B cell (primary cell): ENCODE results near the gene PROCA1. TPM values are rescaled to one million over a fixed set of nuclear protein-coding genes. Genes with fewer than 3 reads are reported as not detected.

ENCODE experiments used
- ATAC-seq: fragments of 200-7000 bp; cut with Tn5 transposase; one replicate; pipeline ENCODE4 v1.10.0; 2021; ENCODE audit warnings: low read depth, mild to moderate bottlenecking, moderate number of reproducible peaks, moderate library complexity
- CTCF ChIA-PET: fragments of 350-600 bp; sonication (Branson Sonifier 250); formaldehyde crosslinking; loops from one replicate; lab custom pipeline; 2021; ENCODE audit warnings: antibody characterized with exemption, inconsistent platforms; lab: Charles Lee
- POLR2A ChIA-PET: fragments of 350-600 bp; sonication (Branson Sonifier 250); formaldehyde crosslinking; loops from one replicate; lab custom pipeline; 2021; ENCODE audit warnings: antibody characterized with exemption; lab: Charles Lee
- DNase-seq: peaks from one replicate; pipeline ENCODE4 v3.0.0; 2013
- H2AFZ ChIP-seq: 2 replicates; pipeline ENCODE4 v1.6.1; 2012; ENCODE audit warnings: mild to moderate bottlenecking, low read depth, low read length; ENCODE audit not compliant: insufficient read depth, poor library complexity, severe bottlenecking
- H3K27ac ChIP-seq, 2 donors: 1 replicate in 1 of 2; 2 replicates in 1 of 2; pipeline ENCODE4 v1.5.1; 2012 to 2013; ENCODE audit warnings: low read length in 2 of 2, mild to moderate bottlenecking in 2 of 2, moderate library complexity in 1 of 2
- H3K27me3 ChIP-seq, 4 experiments: fragments of 200-600 bp in 1 of 4; sonication (generic) in 1 of 4; replicated peaks in 1 of 4; 1 replicate in 2 of 4; 2 replicates in 2 of 4; pipeline versions ENCODE4 v1.6.1 to v1.7.0; 2013 to 2016; ENCODE audit warnings: low read length in 3 of 4, mild to moderate bottlenecking in 2 of 4, mixed read lengths in 1 of 4, moderate library complexity in 1 of 4; ENCODE audit not compliant: insufficient read depth in 4 of 4, control insufficient read depth in 3 of 4; ENCODE audit errors: control extremely low read depth in 1 of 4
- H3K36me3 ChIP-seq, 2 experiments: replicated peaks in 1 of 2; 1 replicate in 1 of 2; 2 replicates in 1 of 2; pipeline versions ENCODE4 v1.6.1 to v1.7.1; 2013; ENCODE audit warnings: low read length in 1 of 2; ENCODE audit not compliant: insufficient read depth in 2 of 2, control insufficient read depth in 1 of 2; ENCODE audit errors: control extremely low read depth in 1 of 2, extremely low read depth in 1 of 2
- H3K4me1 ChIP-seq, 2 donors: fragments of 200-600 bp in 1 of 2; sonication (generic) in 1 of 2; 1 replicate in 1 of 2; 2 replicates in 1 of 2; pipeline versions ENCODE4 v1.5.1 to v1.6.1; 2013 to 2017; ENCODE audit warnings: low read length in 2 of 2; ENCODE audit not compliant: control insufficient read depth in 2 of 2, insufficient read depth in 2 of 2
- H3K4me2 ChIP-seq: replicated peaks from 2 replicates; pipeline ENCODE3; 2012; ENCODE audit warnings: mild to moderate bottlenecking, low read depth, low read length; ENCODE audit not compliant: poor library complexity, severe bottlenecking
- H3K4me3 ChIP-seq, 5 experiments: fragments of 200-600 bp in 1 of 5; sonication (generic) in 1 of 5; 1 replicate in 3 of 5; 2 replicates in 2 of 5; pipeline versions ENCODE4 v1.5.1 to v1.7.0; 2011 to 2016; ENCODE audit warnings: low read length in 4 of 5, mild to moderate bottlenecking in 4 of 5, low read depth in 2 of 5, control low read depth in 1 of 5, moderate library complexity in 1 of 5; ENCODE audit not compliant: insufficient read depth in 1 of 5; ENCODE audit errors: control extremely low read depth in 1 of 5, extremely low read depth in 1 of 5
- H3K79me2 ChIP-seq: fragments of 200-600 bp; sonication (generic); one replicate; pipeline ENCODE4 v1.6.0; 2016; ENCODE audit warnings: low read length; ENCODE audit not compliant: control insufficient read depth, insufficient read depth
- H3K9ac ChIP-seq: fragments of 200-600 bp; sonication (generic); 2 replicates; pipeline ENCODE4 v1.6.1; 2017; ENCODE audit warnings: mild to moderate bottlenecking, low read length, moderate library complexity
- H3K9me3 ChIP-seq, 3 donors: one replicate each; pipeline versions ENCODE4 v1.6.1 to v1.7.1; 2013; ENCODE audit warnings: low read length in 2 of 3; ENCODE audit not compliant: control insufficient read depth in 2 of 3, insufficient read depth in 1 of 3; ENCODE audit errors: control extremely low read depth in 1 of 3
- H4K20me1 ChIP-seq: 2 replicates; pipeline ENCODE4 v1.6.0; 2012; ENCODE audit warnings: mild to moderate bottlenecking, low read length; ENCODE audit not compliant: insufficient read depth, control insufficient read depth, poor library complexity, severe bottlenecking
- H3K27ac Mint-ChIP-seq: one replicate; pipeline ENCODE4 v1.8.0; 2021; ENCODE audit warnings: mixed read lengths
- H3K27me3 Mint-ChIP-seq: one replicate; pipeline ENCODE4 v1.8.0; 2021; ENCODE audit warnings: mixed read lengths
- H3K4me1 Mint-ChIP-seq: one replicate; pipeline ENCODE4 v1.8.0; 2021; ENCODE audit warnings: mixed read lengths
- H3K4me3 Mint-ChIP-seq: one replicate; pipeline ENCODE4 v1.8.0; 2021; ENCODE audit warnings: mixed read lengths
- H3K9me3 Mint-ChIP-seq: one replicate; pipeline ENCODE4 v1.8.0; 2022; ENCODE audit warnings: mixed read lengths; ENCODE audit not compliant: insufficient read depth
- EZH2 ChIP-seq: IDR thresholded peaks from 2 replicates; pipeline ENCODE4 v1.6.1; 2012; ENCODE audit warnings: borderline replicate concordance, low read depth, mild to moderate bottlenecking, moderate library complexity, low read length; ENCODE audit not compliant: insufficient read depth, poor library complexity, severe bottlenecking
- WGBS: methylation state at CpG from one replicate; pipeline ENCODE4 v1.1.5; 2013; ENCODE audit warnings: missing lambda C conversion rate; ENCODE audit not compliant: insufficient coverage; 5-methylcytosine and 5-hydroxymethylcytosine counted together
- intact Hi-C: fragments of 100-400 bp; cut with micrococcal nuclease; formaldehyde crosslinking; loops from one replicate; pipeline ENCODE4 v1.10.0; 2022
- polyA plus RNA-seq: library from polyadenylated mRNA; depleted of rRNA; stranded (reverse); fragments of >200 nt; gene quantifications from 2 replicates; pipeline ENCODE4 v1.2.3, GENCODE V29; 2012
- total RNA-seq, 2 donors: library from RNA; stranded (reverse); fragments of 120-200 nt in 1 of 2; gene quantifications; 1 replicate in 1 of 2; 2 replicates in 1 of 2; pipeline versions ENCODE4 v1.2.3 to v1.2.4, GENCODE V29; 2013 to 2022
- TF ChIP-seq, protein P1 (sequence below): fragments of 200-600 bp; IDR thresholded peaks from one replicate; pipeline ENCODE4 v1.8.0; 2022; ENCODE audit warnings: antibody characterized with exemption, mild to moderate bottlenecking

The PROCA1 gene
- total and polyA plus RNA-seq, 2 donors (not counting 1 experiment from before 2014, with no cell fraction given): 7.4 to 26.8 TPM

DNA sequence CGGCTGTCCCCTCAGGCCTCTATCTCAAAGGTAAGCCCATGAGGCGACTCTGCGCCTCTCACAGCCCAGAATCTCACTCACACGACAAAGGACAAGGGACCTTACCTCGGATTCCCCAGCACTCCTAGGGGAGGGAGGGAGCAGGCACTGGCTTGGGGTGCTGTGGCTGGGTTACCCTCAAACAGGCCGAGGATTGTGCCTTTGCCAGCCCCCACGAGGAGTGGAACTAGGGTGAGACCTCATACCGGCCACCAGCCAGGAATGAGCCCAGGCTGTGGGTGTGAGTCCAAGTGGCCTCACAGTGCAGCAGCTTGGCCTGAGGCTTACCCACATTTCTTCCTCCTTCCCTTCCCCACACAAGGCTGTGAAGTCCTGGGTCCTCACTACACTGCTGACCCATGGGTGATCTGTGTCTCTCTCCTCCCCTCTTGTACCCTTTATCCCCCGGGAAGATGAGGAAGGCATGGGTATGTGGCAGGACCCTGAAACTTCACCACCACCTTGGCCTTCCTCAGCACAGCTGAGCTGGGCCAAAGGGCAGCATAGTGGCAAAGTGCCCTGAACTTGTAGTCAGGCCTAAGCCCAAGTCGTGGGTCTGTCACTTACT lies 5.9 kb downstream of the PROCA1 start:
- Histone ChIP-seq H3K27ac (no peak overlapping the region), H4K20me1 (no peaks in the 10 kb centered on the region), H3K36me3 (peaks cover 0 to 31% of the 10 kb centered on the region in 2 experiments), H3K4me1 (peaks cover 0 to 4% of the 10 kb centered on the region in 2 donors), H2AFZ (no peak overlapping the region), H3K4me2 (no peak overlapping the region), H3K9ac (no peak overlapping the region), H3K27me3 (no peaks in the 10 kb centered on the region), H3K79me2 (no peaks in the 10 kb centered on the region), H3K4me3 (no peak overlapping the region), H3K9me3 (no peaks in the 10 kb centered on the region)
- ChIA-PET POLR2A (no interaction called here), CTCF (no interaction called here)
- no peaks in the 10 kb centered on the region for H3K27me3 Mint-ChIP-seq
- H3K4me3 Mint-ChIP-seq: no peak overlapping the region
- DNase-seq: no peak
- TF ChIP-seq EZH2: no peak
- TF ChIP-seq, protein P1, sequence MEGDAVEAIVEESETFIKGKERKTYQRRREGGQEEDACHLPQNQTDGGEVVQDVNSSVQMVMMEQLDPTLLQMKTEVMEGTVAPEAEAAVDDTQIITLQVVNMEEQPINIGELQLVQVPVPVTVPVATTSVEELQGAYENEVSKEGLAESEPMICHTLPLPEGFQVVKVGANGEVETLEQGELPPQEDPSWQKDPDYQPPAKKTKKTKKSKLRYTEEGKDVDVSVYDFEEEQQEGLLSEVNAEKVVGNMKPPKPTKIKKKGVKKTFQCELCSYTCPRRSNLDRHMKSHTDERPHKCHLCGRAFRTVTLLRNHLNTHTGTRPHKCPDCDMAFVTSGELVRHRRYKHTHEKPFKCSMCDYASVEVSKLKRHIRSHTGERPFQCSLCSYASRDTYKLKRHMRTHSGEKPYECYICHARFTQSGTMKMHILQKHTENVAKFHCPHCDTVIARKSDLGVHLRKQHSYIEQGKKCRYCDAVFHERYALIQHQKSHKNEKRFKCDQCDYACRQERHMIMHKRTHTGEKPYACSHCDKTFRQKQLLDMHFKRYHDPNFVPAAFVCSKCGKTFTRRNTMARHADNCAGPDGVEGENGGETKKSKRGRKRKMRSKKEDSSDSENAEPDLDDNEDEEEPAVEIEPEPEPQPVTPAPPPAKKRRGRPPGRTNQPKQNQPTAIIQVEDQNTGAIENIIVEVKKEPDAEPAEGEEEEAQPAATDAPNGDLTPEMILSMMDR: no peak
- intact Hi-C loops: no loop called here
- ATAC-seq: no peak
- no peaks in the 10 kb centered on the region for H3K9me3 Mint-ChIP-seq
- H3K4me1 Mint-ChIP-seq: peaks cover 4% of the 10 kb centered on the region
- H3K27ac Mint-ChIP-seq: no peak overlapping the region
- 94% methylated on average over 3 of the region's 10 CpGs for WGBS

- Histone ChIP-seq H4K20me1 (no peaks in the 10 kb centered on the region), H3K9ac (no peak overlapping the region), H3K4me3 (no peak overlapping the region), H3K9me3 (no peaks in the 10 kb centered on the region), H3K36me3 (peaks cover 0 to 38% of the 10 kb centered on the region in 2 experiments), H3K79me2 (no peaks in the 10 kb centered on the region), H3K27ac (no peak overlapping the region), H3K4me2 (no peak overlapping the region), H3K27me3 (no peaks in the 10 kb centered on the region), H3K4me1 (no peaks in the 10 kb centered on the region), H2AFZ (no peak overlapping the region)
- DNase-seq: no peak
- no peak overlapping the region for H3K27ac Mint-ChIP-seq
- POLR2A ChIA-PET: no interaction called here
- H3K4me1 Mint-ChIP-seq: no peaks in the 10 kb centered on the region
- no peak overlapping the region for H3K4me3 Mint-ChIP-seq
- no peaks in the 10 kb centered on the region for H3K9me3 Mint-ChIP-seq
- TF ChIP-seq, protein P1: no peak
- TF ChIP-seq EZH2: no peak
- 91% methylated on average over 4 of the region's 5 CpGs for WGBS
- CTCF ChIA-PET: no interaction called here
- no peaks in the 10 kb centered on the region for H3K27me3 Mint-ChIP-seq
- no peak for ATAC-seq
- intact Hi-C loops: no loop called here
These were observed 6.5 kb downstream of the PROCA1 start for GRCh38 chr17:28705074-28705659.
